Measurements from ENCODE around the gene BEND6.

- TF ChIP-seq CTCF (conservative IDR thresholded peaks at IDR 0.05; ENCODE audit: low read depth, low read length): no peak
- no peak for TF ChIP-seq EZH2 (IDR thresholded peaks at IDR 0.05; ENCODE audit: low read length, unreplicated experiment)
- TF ChIP-seq EZH2phosphoT487 (IDR thresholded peaks at IDR 0.05; ENCODE audit: borderline replicate concordance, low read length): no peak
Observed at GRCh38 chr6:57035549-57035948, 80.6 kb downstream of the BEND6 start.
